HEK293 (cell line): Measurements from ENCODE around the gene SMC3.

Experiments used
- BCL11B ChIP-seq: fragments of 450-650 bp; formaldehyde crosslinking; IDR thresholded peaks from 2 replicates; pipeline ENCODE4 v1.5.1; 2016; ENCODE audit warnings: low read depth, missing biosample characterization, missing genetic modification characterization
- FEZF1 ChIP-seq: fragments of 450-650 bp; formaldehyde crosslinking; IDR thresholded peaks from 2 replicates; pipeline ENCODE4 v1.5.1; 2016; ENCODE audit warnings: missing biosample characterization, missing genetic modification characterization
- GFI1B ChIP-seq: fragments of 450-650 bp; formaldehyde crosslinking; IDR thresholded peaks from 2 replicates; pipeline ENCODE4 v1.5.1; 2016; ENCODE audit warnings: missing biosample characterization, missing genetic modification characterization
- KLF1 ChIP-seq: fragments of 450-650 bp; formaldehyde crosslinking; IDR thresholded peaks from 2 replicates; pipeline ENCODE4 v1.5.1; 2016; ENCODE audit warnings: missing biosample characterization, missing genetic modification characterization
- KLF16 ChIP-seq: fragments of 450-650 bp; formaldehyde crosslinking; IDR thresholded peaks from 2 replicates; pipeline ENCODE4 v1.5.1; 2017; ENCODE audit warnings: missing biosample characterization, missing genetic modification characterization
- KLF8 ChIP-seq: fragments of 450-650 bp; formaldehyde crosslinking; IDR thresholded peaks from 2 replicates; pipeline ENCODE4 v1.5.1; 2016; ENCODE audit warnings: missing biosample characterization, missing genetic modification characterization
- PRDM1 ChIP-seq: fragments of 450-650 bp; formaldehyde crosslinking; IDR thresholded peaks from 2 replicates; pipeline ENCODE4; 2016; ENCODE audit warnings: missing biosample characterization, missing genetic modification characterization
- RBAK ChIP-seq: fragments of 450-650 bp; formaldehyde crosslinking; IDR thresholded peaks from 2 replicates; pipeline ENCODE4 v1.5.1; 2016; ENCODE audit warnings: missing biosample characterization, missing genetic modification characterization
- SALL2 ChIP-seq: fragments of 450-650 bp; formaldehyde crosslinking; IDR thresholded peaks from 2 replicates; pipeline ENCODE4 v1.5.0; 2017; ENCODE audit warnings: missing biosample characterization, mild to moderate bottlenecking, missing genetic modification characterization, borderline replicate concordance
- ZNF112 ChIP-seq: fragments of 450-650 bp; formaldehyde crosslinking; IDR thresholded peaks from 2 replicates; pipeline ENCODE4 v1.5.0; 2017; ENCODE audit warnings: missing biosample characterization, missing genetic modification characterization
- ZNF239 ChIP-seq: fragments of 450-650 bp; formaldehyde crosslinking; IDR thresholded peaks from 2 replicates; pipeline ENCODE4 v1.5.1; 2016; ENCODE audit warnings: missing biosample characterization, missing genetic modification characterization
- ZNF266 ChIP-seq: fragments of 450-650 bp; formaldehyde crosslinking; IDR thresholded peaks from 2 replicates; pipeline ENCODE4 v1.5.1; 2016; ENCODE audit warnings: missing biosample characterization, missing genetic modification characterization, low read depth
- ZNF362 ChIP-seq: fragments of 450-650 bp; formaldehyde crosslinking; IDR thresholded peaks from 2 replicates; pipeline ENCODE4 v1.5.1; 2016; ENCODE audit warnings: missing biosample characterization, missing genetic modification characterization
- ZNF391 ChIP-seq: fragments of 450-650 bp; formaldehyde crosslinking; IDR thresholded peaks from 2 replicates; pipeline ENCODE4 v1.5.1; 2016; ENCODE audit warnings: low read depth, missing biosample characterization, missing genetic modification characterization, borderline replicate concordance
- ZNF398 ChIP-seq: fragments of 450-650 bp; formaldehyde crosslinking; IDR thresholded peaks from 2 replicates; pipeline ENCODE4 v1.5.1; 2017; ENCODE audit warnings: missing biosample characterization, missing genetic modification characterization
- ZNF426 ChIP-seq: fragments of 450-650 bp; formaldehyde crosslinking; IDR thresholded peaks from 2 replicates; pipeline ENCODE4 v1.5.1; 2017; ENCODE audit warnings: missing biosample characterization, missing genetic modification characterization, mild to moderate bottlenecking, inconsistent platforms, moderate library complexity
- ZNF48 ChIP-seq: fragments of 450-650 bp; formaldehyde crosslinking; IDR thresholded peaks from 2 replicates; pipeline ENCODE4 v1.5.1; 2016; ENCODE audit warnings: missing biosample characterization, missing genetic modification characterization
- ZNF529 ChIP-seq: fragments of 450-650 bp; formaldehyde crosslinking; IDR thresholded peaks from 2 replicates; pipeline ENCODE4 v1.5.1; 2017; ENCODE audit warnings: missing genetic modification characterization, missing biosample characterization; ENCODE audit not compliant: insufficient replicate concordance
- ZNF585B ChIP-seq: fragments of 450-650 bp; formaldehyde crosslinking; IDR thresholded peaks from 2 replicates; pipeline ENCODE4 v1.5.1; 2016; ENCODE audit warnings: missing biosample characterization, missing genetic modification characterization
- ZNF621 ChIP-seq: fragments of 450-650 bp; formaldehyde crosslinking; IDR thresholded peaks from 2 replicates; pipeline ENCODE4 v1.5.1; 2017; ENCODE audit warnings: missing biosample characterization, missing genetic modification characterization
- ZNF623 ChIP-seq: fragments of 450-650 bp; formaldehyde crosslinking; IDR thresholded peaks from 2 replicates; pipeline ENCODE4 v1.5.1; 2016; ENCODE audit warnings: missing biosample characterization, missing genetic modification characterization
- ZNF785 ChIP-seq: fragments of 450-650 bp; formaldehyde crosslinking; IDR thresholded peaks from 2 replicates; pipeline ENCODE4 v1.5.1; 2016; ENCODE audit warnings: missing biosample characterization, missing genetic modification characterization
- ZNF837 ChIP-seq: fragments of 450-650 bp; formaldehyde crosslinking; IDR thresholded peaks from 2 replicates; pipeline ENCODE4 v1.5.1; 2016; ENCODE audit warnings: missing biosample characterization, missing genetic modification characterization
- TF ChIP-seq, protein P1 (sequence below): fragments of 450-650 bp; formaldehyde crosslinking; IDR thresholded peaks from 2 replicates; pipeline ENCODE4 v1.5.1; 2016; ENCODE audit warnings: missing biosample characterization, missing genetic modification characterization
- TF ChIP-seq, protein P2 (sequence below): fragments of 450-650 bp; formaldehyde crosslinking; IDR thresholded peaks from 2 replicates; pipeline ENCODE4 v1.5.1; 2016; ENCODE audit warnings: missing biosample characterization, missing genetic modification characterization, low read depth
- TF ChIP-seq, protein P3 (sequence below): fragments of 450-650 bp; formaldehyde crosslinking; IDR thresholded peaks from 2 replicates; pipeline ENCODE4 v1.5.1; 2016; ENCODE audit warnings: missing biosample characterization, missing genetic modification characterization
- TF ChIP-seq, protein P4 (sequence below): sonication (generic); formaldehyde crosslinking; IDR thresholded peaks from 2 replicates; pipeline ENCODE4 v1.8.1; 2022; ENCODE audit warnings: mild to moderate bottlenecking, moderate library complexity, missing genetic modification reagents
- TF ChIP-seq, protein P5 (sequence below): fragments of 450-650 bp; IDR thresholded peaks from 2 replicates; pipeline ENCODE4 v1.5.1; 2018; ENCODE audit warnings: missing biosample characterization, missing genetic modification characterization

The SMC3 gene

DNA sequence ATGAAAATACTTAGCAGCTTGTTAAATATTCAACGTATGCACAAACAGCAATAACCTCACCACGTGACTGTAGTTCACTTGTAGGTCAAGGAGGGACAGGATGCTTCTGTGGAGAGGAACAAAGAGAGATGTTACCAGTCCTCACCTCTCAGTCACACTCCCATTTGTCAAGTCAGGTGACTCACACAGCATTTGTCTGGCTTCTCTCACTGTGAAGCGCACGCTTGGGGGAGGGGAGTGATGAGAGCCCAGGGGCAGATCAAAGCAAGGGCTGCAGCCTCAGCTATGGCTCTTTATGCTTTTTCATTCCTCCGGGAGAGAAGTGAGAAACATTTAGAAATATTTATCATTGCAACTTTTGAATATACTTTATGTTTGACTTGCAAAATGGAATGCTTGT lies 73.8 kb downstream of the SMC3 start (continued):
- TF ChIP-seq SALL2 = no peak
- TF ChIP-seq ZNF398 (tag by site-specific recombination) = no peak; the same call in 1 of the 2 replicates
- no peak for TF ChIP-seq BCL11B (tag by site-specific recombination)
- TF ChIP-seq ZNF112 = no peak
- TF ChIP-seq ZNF529 (tag by site-specific recombination) = no peak
- TF ChIP-seq, protein P1, sequence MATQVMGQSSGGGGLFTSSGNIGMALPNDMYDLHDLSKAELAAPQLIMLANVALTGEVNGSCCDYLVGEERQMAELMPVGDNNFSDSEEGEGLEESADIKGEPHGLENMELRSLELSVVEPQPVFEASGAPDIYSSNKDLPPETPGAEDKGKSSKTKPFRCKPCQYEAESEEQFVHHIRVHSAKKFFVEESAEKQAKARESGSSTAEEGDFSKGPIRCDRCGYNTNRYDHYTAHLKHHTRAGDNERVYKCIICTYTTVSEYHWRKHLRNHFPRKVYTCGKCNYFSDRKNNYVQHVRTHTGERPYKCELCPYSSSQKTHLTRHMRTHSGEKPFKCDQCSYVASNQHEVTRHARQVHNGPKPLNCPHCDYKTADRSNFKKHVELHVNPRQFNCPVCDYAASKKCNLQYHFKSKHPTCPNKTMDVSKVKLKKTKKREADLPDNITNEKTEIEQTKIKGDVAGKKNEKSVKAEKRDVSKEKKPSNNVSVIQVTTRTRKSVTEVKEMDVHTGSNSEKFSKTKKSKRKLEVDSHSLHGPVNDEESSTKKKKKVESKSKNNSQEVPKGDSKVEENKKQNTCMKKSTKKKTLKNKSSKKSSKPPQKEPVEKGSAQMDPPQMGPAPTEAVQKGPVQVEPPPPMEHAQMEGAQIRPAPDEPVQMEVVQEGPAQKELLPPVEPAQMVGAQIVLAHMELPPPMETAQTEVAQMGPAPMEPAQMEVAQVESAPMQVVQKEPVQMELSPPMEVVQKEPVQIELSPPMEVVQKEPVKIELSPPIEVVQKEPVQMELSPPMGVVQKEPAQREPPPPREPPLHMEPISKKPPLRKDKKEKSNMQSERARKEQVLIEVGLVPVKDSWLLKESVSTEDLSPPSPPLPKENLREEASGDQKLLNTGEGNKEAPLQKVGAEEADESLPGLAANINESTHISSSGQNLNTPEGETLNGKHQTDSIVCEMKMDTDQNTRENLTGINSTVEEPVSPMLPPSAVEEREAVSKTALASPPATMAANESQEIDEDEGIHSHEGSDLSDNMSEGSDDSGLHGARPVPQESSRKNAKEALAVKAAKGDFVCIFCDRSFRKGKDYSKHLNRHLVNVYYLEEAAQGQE (tag by site-specific recombination) = no peak
- TF ChIP-seq ZNF623 (tag by site-specific recombination) = no peak
- TF ChIP-seq ZNF391 = no peak
- TF ChIP-seq, protein P2, sequence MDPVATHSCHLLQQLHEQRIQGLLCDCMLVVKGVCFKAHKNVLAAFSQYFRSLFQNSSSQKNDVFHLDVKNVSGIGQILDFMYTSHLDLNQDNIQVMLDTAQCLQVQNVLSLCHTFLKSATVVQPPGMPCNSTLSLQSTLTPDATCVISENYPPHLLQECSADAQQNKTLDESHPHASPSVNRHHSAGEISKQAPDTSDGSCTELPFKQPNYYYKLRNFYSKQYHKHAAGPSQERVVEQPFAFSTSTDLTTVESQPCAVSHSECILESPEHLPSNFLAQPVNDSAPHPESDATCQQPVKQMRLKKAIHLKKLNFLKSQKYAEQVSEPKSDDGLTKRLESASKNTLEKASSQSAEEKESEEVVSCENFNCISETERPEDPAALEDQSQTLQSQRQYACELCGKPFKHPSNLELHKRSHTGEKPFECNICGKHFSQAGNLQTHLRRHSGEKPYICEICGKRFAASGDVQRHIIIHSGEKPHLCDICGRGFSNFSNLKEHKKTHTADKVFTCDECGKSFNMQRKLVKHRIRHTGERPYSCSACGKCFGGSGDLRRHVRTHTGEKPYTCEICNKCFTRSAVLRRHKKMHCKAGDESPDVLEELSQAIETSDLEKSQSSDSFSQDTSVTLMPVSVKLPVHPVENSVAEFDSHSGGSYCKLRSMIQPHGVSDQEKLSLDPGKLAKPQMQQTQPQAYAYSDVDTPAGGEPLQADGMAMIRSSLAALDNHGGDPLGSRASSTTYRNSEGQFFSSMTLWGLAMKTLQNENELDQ (tag by site-specific recombination) = no peak
- no peak for TF ChIP-seq ZNF239 (tag by site-specific recombination)
- TF ChIP-seq FEZF1 = peak; percentile 62
- no peak for TF ChIP-seq ZNF837 (tag by site-specific recombination)
- no peak for TF ChIP-seq ZNF621 (tag by site-specific recombination)
- no peak for TF ChIP-seq ZNF48 (tag by site-specific recombination)
- TF ChIP-seq, protein P3, sequence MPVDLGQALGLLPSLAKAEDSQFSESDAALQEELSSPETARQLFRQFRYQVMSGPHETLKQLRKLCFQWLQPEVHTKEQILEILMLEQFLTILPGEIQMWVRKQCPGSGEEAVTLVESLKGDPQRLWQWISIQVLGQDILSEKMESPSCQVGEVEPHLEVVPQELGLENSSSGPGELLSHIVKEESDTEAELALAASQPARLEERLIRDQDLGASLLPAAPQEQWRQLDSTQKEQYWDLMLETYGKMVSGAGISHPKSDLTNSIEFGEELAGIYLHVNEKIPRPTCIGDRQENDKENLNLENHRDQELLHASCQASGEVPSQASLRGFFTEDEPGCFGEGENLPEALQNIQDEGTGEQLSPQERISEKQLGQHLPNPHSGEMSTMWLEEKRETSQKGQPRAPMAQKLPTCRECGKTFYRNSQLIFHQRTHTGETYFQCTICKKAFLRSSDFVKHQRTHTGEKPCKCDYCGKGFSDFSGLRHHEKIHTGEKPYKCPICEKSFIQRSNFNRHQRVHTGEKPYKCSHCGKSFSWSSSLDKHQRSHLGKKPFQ (tag by site-specific recombination) = peak; percentile 57; the same call in 1 of the 2 replicates
- no peak for TF ChIP-seq ZNF266
- TF ChIP-seq RBAK (tag by site-specific recombination) = no peak
- TF ChIP-seq ZNF362 (tag by site-specific recombination) = no peak
- peak; percentile 43; the same call in 1 of the 2 replicates for TF ChIP-seq KLF8
- no peak for TF ChIP-seq KLF1 (tag by site-specific recombination)
- TF ChIP-seq ZNF585B (tag by site-specific recombination) = no peak
- TF ChIP-seq PRDM1 = peak; percentile 61
- no peak for TF ChIP-seq GFI1B
- TF ChIP-seq, protein P4, sequence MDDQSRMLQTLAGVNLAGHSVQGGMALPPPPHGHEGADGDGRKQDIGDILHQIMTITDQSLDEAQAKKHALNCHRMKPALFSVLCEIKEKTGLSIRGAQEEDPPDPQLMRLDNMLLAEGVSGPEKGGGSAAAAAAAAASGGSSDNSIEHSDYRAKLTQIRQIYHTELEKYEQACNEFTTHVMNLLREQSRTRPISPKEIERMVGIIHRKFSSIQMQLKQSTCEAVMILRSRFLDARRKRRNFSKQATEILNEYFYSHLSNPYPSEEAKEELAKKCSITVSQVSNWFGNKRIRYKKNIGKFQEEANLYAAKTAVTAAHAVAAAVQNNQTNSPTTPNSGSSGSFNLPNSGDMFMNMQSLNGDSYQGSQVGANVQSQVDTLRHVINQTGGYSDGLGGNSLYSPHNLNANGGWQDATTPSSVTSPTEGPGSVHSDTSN (CRISPR knock-in tag) = no peak
- no peak for TF ChIP-seq KLF16 (tag by site-specific recombination)
- TF ChIP-seq ZNF785 (tag by site-specific recombination) = no peak
- no peak for TF ChIP-seq ZNF426 (tag by site-specific recombination)
- TF ChIP-seq, protein P5, sequence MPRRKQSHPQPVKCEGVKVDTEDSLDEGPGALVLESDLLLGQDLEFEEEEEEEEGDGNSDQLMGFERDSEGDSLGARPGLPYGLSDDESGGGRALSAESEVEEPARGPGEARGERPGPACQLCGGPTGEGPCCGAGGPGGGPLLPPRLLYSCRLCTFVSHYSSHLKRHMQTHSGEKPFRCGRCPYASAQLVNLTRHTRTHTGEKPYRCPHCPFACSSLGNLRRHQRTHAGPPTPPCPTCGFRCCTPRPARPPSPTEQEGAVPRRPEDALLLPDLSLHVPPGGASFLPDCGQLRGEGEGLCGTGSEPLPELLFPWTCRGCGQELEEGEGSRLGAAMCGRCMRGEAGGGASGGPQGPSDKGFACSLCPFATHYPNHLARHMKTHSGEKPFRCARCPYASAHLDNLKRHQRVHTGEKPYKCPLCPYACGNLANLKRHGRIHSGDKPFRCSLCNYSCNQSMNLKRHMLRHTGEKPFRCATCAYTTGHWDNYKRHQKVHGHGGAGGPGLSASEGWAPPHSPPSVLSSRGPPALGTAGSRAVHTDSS (tag by site-specific recombination) = no peak
